RWPE1 (cell line): Measurements from ENCODE around the gene HEPACAM.

Experiments used
- CTCF ChIA-PET: fragments of 350-600 bp; sonication (Branson Sonifier 250); formaldehyde crosslinking; extraction: SDS; loops from one replicate; lab custom pipeline; 2021; lab: Yijun Ruan, JAX
- POLR2A ChIA-PET: fragments of 400-600 bp; formaldehyde crosslinking; extraction: SDS; loops from one replicate; lab custom pipeline; 2020; ENCODE audit warnings: antibody characterized with exemption; ENCODE audit not compliant: low non-redundant PET; lab: Yijun Ruan, JAX
- DNase-seq: peaks from one replicate; pipeline ENCODE4 v3.0.0; 2012; ENCODE audit warnings: low spot score
- H3K27ac ChIP-seq: fragments of 450-650 bp; 2 replicates; pipeline ENCODE4 v1.5.1; 2017
- CTCF ChIP-seq: fragments of 450-650 bp; conservative IDR thresholded peaks from 2 replicates; pipeline ENCODE4 v1.5.1; 2017; ENCODE audit warnings: low read depth, mild to moderate bottlenecking

HEPACAM gene

GRCh38 chr11:124869331-124869730 is 66.5 kb downstream of the HEPACAM start:
- H3K27ac ChIP-seq = no peak overlapping the region
- CTCF ChIA-PET = interaction anchor here (0.5 to 0.6 kb wide), 2 partner anchors 129 to 272 kb away, joined by 3 read pairs; no protein-coding TSS in a partner anchor
- POLR2A ChIA-PET = no interaction called here
- TF ChIP-seq CTCF = no peak
- DNase-seq = no peak
